GM21786 (cell line): ENCODE data around the gene ZFYVE28.

Experiments used
- ATAC-seq: cut with Tn5 transposase; IDR thresholded peaks from one replicate; pipeline ENCODE4 v1.9.1; 2021; ENCODE audit not compliant: unreplicated experiment

ZFYVE28 gene

GRCh38 chr4:2264481-2265041 lies 153.9 kb downstream of the ZFYVE28 start:
- ATAC-seq = no peak

- no peak for ATAC-seq
These were observed 154.5 kb downstream of the ZFYVE28 start for GRCh38 chr4:2263926-2264321.

DNA sequence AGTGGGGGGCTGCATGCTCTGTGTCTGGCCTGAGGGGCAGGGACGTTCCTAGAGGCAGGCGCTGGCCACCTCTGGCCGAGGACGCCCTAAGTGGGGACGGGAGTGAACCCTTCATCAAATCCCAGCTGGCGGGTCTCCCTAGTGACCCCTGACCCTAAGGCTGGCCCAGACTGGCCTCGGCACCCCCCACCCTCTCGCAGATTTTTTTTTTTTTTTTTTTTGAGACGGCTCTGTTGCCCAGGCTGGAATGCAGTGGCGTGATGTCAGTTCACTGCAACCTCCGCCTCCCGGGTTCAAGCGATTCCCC lies 155.5 kb downstream of the ZFYVE28 start:
- no peak for ATAC-seq

DNA sequence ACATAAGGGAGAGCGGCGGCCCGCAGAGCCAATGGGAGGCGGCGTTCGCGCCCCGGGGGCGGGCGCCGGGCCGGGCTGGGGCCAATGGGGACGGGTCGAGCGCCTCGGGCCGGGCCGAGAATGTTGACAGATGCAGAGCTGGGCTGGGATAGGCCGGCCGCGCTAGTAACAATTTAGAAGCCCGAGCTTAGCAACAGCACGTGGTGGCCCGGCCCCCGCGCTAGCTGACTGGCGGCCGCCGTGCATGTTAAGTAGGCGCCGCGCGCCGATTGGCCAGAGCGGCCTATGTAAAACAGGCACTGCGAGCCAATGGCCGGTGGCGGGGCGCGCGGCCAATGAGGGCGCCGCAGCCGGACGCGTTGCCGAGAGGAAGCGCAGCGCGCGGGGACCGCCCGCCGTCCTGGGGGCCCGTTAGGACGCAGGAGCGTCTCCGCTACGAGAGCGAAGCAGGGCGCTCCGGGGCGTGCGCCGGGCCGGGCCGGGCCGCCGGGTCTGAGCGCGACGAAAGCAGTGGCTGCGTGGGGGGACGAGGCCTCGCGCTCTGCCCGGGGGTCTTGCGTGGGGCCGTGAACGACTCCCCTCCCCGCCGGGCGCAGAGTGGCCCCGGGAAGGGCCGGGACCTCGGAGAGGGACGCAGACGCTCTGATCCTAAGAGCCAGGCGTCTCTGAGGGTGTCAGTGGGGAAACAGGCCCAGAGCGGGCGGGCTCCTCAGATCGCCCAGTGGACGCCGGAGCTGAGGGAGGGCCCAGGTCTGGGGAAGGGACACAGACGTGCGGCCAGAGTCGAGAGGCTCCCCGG lies 156.1 kb downstream of the ZFYVE28 start:
- ATAC-seq = peak; percentile 91

GRCh38 chr4:2261853-2262144 lies 156.6 kb downstream of the ZFYVE28 start, which contains the start of gene MXD4:
MXD4 (minus strand) TSS chr4:2262109; CDS start chr4:2261980, 129 bp downstream.
- ATAC-seq = peak; percentile 1

GRCh38 chr4:2261110-2261852 lies 157.2 kb downstream of the ZFYVE28 start:
- ATAC-seq = no peak

GRCh38 chr4:2260344-2261109 lies 157.9 kb downstream of the ZFYVE28 start:
- no peak for ATAC-seq

- no peak for ATAC-seq
These were observed 158.7 kb downstream of the ZFYVE28 start for GRCh38 chr4:2259541-2260343.

- no peak for ATAC-seq
These were observed 159.4 kb downstream of the ZFYVE28 start for GRCh38 chr4:2259036-2259540.

DNA sequence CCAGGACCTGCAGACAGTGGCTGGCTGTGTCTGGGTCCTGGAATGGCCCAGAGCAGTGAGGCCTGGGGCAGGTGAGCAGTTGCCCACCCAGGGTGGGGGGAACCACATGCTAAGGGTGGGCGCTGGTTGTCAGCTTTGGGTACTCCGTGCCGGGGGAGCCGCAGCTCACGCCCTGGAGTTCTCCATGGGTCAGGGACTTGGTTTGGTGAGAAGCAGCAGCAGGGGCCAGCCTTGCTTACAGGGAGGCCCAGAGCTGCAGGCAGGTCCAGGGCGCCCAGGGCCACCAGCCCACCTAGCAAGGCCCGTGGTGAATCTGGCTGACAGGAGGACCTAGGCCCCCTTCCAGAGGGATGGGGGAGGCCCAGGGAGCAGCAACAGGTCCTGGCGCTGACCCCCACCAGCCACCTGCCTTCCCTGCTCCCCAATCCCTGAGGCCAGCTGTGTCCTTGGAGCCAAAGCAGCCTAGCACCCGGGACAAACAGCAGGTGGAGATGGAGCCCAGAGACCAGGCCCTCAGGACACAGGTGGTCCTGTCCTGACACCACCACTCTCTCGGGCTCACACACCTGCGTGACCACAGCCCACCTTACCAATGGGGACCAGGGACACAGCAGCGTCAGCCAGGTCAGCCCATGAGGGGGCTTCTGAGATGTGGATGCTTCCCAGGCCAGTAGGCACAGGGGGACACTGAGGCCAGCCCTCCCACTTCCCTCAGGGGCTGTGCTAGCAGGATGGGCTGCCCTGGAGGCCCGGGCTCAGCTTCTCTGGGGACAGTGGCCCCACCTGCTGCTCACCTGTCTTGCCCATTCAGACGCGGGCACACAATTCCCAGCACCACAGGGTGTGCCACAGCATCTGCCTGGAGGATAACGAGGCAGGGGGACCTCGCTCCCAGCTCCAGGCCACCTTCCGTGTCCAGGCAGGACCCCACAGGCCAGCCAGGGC lies 160.1 kb downstream of the ZFYVE28 start:
- no peak for ATAC-seq

DNA sequence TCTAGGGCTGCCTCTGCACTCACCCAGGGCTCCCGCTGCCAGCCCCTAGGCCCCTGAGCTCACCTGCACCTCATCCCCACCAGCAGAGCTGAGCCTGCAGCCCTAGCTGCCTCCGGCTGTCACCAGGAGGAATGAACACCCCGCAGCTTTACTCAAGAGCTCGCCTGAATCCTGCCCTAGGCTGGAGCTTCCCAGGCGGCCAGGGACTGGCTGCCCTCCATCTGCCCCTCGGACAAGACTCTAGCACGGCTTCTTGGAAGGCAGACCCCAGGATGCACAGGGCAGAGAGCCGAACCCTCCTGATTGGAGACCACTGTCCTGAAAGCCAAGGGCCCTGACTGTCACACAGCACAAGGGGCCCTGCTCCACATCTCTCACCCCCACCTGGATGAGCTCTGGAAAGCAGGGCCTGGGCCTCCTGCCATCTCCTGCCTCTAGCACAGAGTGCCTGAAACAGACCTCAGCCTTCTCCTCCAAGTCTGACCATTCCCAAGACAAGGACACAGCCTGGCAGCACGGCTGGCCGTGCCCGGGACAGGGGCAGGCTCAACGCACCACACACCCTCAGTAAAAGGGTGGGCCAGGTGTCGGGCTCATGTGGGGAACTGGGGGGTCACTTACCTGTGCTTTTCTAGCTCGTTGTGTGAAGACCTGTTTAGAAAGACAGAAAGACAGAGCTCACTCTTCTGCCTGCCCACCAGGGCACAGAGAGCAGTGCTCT lies 160.9 kb downstream of the ZFYVE28 start:
- no peak for ATAC-seq

GRCh38 chr4:2256781-2257191 lies 161.7 kb downstream of the ZFYVE28 start:
- no peak for ATAC-seq

DNA sequence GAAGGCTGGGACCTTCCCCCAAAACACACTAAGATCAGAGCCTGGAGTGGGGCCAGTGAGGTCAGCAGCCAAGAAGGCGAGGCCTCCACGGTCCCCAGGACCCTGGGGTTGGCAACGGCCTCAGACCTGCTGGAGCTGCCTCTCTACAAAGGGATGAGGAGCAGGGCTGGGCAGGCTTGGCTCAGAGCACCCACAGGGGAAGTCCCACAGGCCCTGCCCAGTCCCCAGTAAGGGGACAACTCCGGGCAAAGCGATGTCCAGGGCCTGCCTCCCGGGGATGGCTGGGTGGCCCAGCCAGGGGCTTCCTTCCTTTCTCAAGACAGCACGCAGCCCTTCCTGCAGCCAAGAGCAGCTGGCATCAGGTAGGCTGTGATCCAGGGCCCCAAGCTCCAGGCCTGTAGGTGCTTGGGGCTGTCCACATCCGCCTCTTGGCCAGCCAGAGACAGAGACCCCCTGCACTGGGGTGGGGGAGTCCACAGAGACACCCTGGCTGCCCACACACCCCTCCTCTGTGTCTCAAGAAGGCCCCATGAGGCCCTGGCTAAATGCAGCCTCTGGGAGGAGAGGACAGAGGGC lies 162.2 kb downstream of the ZFYVE28 start:
- ATAC-seq = no peak

- no peak for ATAC-seq
These were observed 162.8 kb downstream of the ZFYVE28 start for GRCh38 chr4:2255501-2256155.

GRCh38 chr4:2254665-2255500 lies 163.6 kb downstream of the ZFYVE28 start:
- ATAC-seq = no peak

- no peak for ATAC-seq
These were observed 165.0 kb downstream of the ZFYVE28 start for GRCh38 chr4:2253160-2254084.
